T-helper 1 cell treated with Interleukin-12 subunit alpha and Interleukin-12 subunit beta and Interleukin-4 antibody, amounts not matched to agents 30 ng/mL and 1 ng/mL, for 36 hours (primary cell): ENCODE data around the gene CUL7. TPM values are rescaled to one million over a fixed set of nuclear protein-coding genes. Genes with fewer than 3 reads are reported as not detected.
"Not testable (repeated sequence)": the region's sequence is repeated elsewhere in the genome, so short reads cannot be mapped to it uniquely, and the experiment has no call there.

Experiments
- intact Hi-C: fragments of 100-400 bp; cut with micrococcal nuclease; formaldehyde crosslinking; loops from one replicate; pipeline ENCODE4 v1.15.1; 2024
- total RNA-seq: library from RNA; stranded (reverse); gene quantifications from 2 replicates; pipeline ENCODE4 v1.2.3, GENCODE V29; 2022

CUL7 gene
- 12.0 and 13.0 TPM in 2 replicates for total RNA-seq

DNA sequence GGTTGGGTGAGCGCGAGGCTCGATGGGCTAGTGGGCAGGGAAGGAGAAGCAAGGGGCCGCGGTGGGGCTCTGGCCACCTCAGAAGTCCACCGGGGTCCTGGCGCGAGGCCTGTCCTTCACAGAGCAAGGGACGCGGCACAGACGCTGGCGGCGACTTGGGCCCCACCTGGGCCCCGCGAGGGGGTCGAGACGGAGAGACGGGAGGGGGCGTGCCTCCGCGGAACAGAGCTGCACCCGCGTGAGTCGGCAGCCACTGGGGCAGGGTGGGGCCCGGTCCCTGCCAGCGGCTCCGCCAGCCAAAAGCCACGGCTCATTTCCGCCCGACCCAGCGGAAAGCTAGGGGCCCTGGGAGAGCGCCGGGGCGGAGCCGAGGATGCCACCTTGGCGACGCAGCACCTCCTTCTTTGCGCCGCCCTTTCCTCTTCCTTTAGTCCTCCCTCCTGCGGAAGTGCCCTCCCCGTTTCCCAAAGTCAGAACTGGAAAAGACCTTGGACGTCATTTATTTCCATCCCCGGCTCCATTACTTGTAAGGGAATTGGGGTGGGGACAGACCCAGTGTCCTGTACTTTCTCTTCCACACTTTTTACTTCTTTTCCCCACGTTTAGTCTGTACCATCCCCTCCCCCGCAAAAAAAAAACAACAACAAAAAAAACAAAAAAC is at the start of gene CUL7:
Gene CUL7 (minus strand): TSS at position 307 of the 661 bp plus-strand sequence. CDS start 1,063 bp downstream, outside the sequence.
- intact Hi-C loops: loop anchor here (1.0 to 10.0 kb wide), 13 partner anchors 32 to 1191 kb away; partner anchors contain the start of genes CNPY3, HSP90AB1, KLHDC3 and PEX6

DNA sequence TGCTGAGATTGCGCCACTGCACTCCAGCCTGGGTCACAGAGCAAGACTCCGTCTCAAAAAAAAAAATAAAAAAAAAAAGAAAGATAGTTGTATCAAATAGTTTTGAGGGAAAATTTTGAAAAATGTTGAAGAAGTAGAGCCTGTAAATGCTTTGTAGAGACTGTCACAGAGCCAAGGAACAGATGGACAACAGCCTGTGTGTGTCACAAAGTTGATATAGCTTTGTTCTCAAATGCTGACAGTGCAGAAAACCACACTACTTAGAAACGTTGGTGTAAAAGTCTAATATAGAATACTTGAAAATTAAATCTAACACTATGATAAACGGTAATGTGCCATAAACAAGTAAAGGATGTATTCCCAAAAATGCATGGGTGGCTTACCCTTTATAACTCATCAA is 47.8 kb upstream of the CUL7 start:
- intact Hi-C loops: no loop called here

DNA sequence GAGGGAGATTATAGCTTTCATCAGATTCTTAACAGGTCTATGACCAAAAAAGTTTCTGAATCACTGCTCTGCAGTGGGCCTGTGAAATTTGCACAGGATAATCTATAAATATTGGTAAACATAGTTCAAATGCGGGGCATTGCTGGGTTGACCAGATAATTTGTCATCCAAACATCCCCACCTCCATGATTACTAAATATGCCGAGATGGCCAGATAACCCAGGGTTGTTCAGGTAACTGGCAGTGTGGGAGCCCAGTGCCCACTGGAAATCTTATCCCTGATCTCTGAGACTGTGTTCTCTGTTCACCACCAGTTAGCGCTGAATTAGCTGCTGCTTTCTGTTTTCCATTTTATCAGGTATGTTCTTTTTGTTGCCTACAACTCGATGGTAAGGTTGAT is 43.9 kb upstream of the CUL7 start:
- intact Hi-C loops: no loop called here

DNA sequence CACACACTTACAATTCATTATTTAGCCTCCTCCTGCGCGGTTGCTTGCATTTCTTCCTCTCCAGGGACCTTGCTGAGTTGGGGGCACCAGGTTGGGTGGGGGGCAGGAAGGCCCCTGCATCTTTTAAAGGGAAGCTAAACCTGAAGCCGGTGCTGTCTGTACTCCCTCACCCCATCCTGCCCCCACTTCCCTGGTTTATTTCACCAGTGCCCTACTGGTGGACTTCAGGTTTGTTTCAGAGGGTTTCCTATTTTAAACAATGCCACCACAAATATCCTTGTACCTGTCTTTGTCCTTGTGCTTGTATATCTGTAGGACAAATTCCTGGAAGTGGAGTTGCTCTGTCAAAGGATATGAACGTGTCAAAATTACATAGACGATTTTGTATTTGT is 43.4 kb upstream of the CUL7 start:
- intact Hi-C loops: no loop called here

DNA sequence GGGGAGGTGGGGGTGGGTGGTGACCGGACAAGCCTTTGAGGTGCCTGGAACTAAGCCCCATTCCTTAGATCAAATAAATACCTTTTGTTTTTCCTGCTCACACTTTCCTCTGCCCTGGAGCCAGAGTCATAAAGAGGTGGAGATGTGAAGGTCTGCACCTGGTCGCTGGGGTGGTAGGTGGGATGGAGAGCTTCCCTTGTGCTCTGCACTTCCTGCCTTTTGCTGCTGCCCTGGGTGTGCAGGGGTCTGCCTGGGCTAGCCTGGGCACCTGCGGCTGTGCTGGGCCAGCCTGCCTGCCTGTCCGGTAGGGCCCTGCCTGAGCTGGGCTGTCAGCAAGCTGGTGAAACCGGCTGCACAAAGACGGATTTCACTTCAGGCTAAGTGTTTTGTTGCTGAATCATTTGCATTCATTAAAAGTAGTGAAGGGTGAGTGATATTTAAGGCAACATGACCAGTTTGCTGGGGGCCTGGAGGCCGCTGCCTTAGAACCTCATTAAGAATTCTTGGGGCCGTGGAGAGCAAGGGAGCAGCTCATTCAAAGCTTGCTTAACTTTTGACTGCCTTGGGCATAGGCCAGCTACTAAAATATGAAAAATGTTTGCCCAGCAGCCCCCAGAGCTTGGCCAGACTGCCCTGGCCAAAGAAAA is 42.9 kb upstream of the CUL7 start:
- intact Hi-C loops: no loop called here

DNA sequence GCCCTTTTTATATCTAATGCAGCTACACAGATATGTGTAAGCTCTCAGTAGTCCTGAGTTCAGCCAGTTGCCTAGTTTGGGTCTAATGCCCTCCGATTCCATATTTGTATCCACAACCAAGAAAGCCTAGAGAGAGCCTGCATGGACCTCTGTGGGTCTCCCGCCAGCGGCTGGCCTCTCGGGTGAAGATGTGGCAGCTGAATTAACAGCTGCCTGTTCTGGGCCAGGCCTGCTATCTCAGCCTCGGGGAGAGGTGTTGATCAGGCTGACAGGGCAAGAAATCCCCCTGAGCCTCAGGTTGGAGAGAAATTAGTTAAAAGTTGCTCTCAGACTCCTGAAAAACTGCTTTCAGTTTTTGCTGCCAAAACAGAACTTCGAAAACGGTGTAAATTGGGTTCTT is 42.3 kb upstream of the CUL7 start:
- intact Hi-C loops: no loop called here

DNA sequence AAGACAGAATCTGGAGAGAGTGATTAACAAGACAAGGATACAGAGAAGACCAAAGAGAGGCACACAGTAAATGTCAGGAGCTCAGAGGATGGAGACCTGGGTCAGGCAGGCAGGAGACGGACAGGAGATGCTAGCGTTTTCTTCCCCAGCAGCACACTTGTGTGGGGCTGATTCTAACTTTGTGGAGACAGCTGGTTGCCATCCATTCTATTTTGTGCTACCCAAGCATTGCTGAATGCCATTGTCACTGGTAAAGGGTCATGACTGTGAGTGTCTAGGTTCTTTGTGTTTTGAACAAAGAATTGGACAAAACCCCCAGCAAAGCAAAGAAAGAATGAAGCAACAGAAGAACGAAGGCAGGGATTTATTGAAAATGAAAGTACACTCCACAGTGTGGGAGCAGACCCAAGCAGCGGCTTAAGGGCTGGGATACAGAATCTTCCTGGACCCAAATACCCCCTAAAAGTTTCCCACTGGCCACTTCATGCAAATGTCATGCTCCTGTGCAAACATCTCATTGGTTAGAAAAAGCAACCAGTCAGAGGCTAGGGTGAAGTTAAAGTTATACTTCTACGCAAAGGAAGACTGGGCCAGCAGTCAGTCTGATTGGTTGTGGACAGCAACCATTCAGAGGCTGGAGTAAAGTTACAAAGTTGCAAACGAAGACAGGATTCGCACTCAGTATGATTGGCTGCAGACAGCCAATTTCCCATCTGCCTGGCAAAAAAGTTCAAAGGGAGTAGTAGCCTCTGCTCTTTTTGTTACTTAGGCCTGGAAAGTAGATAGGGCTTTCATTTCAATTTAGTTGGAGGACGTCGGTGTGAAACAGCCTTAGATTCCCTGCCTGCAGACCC is 40.0 kb upstream of the CUL7 start:
- intact Hi-C loops: no loop called here

DNA sequence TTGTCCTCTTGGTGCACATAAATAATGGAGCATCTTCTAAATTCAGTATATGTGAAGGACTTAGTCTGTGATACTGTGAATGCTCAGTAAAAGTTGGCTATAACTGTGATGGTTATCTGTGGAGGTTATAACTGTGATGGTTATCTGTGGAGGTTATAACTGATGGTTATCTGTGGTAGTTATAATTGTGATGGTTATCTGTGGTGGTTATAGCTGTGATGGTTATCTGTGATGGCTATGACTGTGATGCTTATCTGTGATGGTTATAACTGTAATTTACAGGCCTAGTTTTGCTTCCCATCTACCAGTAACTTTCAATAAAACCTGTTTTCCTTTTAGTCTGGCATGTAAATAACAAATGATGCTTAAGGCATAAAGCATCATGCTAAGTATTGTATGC is 39.0 kb upstream of the CUL7 start:
- intact Hi-C loops: no loop called here

DNA sequence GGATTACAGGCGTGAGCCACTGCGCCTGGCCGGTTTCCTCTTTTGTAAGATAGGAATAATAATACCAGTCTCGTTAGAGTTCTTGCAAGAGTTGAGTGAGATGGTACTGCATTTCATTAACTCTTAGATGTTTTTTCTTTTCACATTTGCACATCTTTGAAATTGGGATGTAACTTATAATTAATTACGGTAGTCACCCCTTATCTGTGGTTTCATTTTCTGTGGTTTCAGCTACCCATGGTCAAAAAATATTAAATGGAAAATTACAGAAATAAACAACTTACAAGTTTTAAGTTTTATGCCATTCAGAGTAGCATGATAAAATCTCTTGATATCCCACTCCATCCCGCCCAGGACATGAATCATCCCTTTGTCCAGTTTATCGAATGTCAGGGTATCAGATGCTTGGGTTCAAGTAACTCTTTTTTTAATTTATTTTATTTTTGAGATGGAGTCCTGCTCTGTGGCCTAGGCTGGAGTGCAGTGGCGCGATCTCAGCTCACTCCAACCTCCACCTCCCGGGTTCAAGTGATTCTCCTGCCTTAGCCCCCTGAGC is 37.9 kb upstream of the CUL7 start:
- intact Hi-C loops: no loop called here

DNA sequence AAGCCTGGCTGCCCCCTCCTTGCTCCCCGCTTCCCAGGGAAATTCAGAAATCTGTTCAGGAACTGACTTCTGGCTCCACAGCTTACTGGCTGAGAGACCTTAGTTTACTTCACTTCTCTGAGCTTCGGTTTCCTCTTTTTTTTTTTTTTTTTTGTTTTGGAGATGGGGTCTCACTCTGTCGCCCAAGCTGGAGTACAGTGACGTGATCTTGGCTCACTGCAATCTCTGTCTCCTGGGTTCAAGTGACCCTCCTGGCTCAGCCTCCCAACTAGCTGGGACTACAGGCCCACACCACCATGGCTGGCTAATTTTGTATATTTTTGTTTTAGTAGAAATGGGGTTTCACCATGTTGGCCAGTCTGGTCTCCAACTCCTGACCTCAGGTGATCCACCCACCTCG is 37.4 kb upstream of the CUL7 start:
- intact Hi-C loops: no loop called here

DNA sequence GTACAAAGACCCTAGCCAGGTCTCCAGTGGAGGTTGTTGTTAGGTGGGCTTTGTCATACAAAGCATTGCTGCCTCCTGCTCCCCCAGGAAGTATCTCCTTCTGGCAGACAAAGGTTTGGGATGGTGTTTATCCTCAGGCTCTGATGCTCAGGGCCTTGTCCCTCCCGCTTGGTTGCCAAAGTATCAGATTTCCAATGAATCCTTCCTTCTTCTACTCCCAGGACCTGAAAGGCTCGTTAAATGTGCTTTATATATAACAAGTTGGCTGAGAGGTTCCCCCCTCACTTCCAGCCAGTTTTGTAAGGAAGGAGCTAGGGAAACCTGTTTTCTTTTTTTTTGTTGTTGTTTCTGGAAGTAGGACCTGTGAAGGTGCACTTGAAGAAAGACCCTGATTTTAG is 36.9 kb upstream of the CUL7 start:
- intact Hi-C loops: no loop called here

DNA sequence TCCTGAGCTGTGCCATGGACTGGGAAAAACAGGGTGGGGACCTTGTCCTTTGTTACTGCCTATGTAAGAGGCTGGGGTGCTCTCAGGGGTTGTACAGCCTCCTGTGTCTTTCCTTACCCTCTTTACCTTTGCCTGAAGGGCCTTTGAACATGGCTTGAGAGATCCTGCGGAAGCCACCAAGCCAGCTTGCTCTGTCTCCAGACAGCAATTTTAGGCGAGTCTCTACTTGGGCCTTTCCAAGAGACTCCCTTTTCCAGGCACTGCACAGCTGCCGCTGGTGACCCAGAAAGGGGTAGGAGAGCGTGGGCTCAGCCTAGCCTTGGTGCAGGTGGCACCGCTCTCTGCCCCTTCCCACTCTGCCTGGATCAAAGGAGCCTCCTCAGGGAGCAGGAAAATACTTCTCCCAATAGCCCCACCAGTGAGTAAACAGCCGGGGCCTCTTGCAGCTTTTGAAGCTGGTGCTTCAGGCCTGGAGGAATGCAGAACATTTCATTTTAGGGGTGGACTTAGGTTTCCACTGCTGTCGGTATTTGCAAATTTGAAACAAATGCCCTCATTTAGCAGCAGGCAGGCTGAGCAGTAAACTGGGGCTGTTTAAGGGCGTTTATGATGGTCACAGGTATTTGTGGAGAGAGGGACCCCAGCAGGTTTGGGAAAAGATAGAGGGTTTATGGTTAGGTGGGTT is 36.4 kb upstream of the CUL7 start:
- intact Hi-C loops: no loop called here

DNA sequence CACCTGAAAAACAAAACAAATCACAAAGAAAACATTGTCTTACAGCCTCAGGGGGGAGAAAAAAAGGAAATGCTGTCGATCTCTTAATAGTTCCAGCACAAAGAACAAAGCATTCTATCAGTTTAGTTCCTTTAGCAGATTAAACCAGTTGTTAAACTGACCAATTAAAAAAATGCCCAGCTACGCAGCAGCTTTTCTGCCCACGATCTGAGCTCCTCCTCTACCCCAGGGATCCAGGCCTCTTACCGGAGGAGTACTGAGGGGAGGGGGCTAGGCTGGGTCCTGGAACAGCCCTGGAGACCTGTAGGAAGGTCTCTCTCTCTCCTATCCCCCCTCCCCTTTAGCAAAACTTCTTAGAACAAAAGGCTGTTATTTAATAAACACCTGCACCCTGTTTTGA is 35.8 kb upstream of the CUL7 start:
- intact Hi-C loops: no loop called here

DNA sequence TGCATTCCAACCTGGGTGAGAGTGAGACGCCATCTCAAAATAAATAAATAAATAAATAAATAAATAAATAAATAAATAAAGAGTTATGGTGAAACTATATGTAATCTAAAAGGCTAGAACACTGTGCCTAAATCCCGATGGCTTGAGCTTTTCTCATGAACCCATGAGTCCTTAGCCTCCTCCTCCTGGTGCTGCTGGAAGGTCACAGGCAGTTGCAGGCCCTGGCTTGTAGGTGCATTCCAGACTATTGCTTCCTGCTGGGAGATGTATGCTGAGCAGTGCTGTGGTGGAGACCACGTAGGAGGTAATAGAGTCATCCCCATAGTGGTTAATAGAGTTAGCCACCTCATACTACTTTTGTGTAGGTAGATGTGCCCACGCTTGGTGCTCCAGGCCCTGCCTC is 35.0 kb upstream of the CUL7 start:
- intact Hi-C loops: no loop called here

DNA sequence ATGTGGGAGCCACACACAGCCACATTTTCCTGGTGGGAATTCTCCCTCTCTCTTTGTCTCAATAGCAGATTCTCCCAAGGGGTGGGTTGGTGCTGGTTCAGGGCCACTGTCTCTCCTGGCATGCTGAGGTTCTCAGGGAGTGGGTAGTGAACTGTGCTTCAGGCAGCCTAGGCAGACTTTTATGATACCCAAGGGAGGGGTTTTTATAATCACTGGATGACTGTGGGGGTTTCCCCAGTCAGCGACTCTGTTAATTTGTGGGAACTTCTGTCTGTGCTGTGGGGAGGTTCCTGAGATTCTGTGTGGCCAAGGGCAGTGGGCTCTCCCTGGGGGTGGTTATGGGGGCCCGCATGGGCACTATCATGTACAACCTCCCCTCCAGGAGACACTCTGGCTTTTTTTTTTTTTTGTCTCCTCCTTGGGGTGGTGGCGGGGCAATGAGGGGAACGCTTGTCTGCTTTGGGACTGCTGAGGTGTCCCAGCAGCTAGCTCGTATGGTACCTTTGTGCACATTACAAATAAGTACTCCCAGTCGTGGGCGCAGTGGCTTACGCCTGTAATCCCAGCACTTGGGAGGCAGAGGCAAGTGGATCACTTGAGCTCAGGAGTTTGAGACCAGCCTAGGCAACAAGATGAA is 32.5 kb upstream of the CUL7 start:
- intact Hi-C loops: no loop called here

DNA sequence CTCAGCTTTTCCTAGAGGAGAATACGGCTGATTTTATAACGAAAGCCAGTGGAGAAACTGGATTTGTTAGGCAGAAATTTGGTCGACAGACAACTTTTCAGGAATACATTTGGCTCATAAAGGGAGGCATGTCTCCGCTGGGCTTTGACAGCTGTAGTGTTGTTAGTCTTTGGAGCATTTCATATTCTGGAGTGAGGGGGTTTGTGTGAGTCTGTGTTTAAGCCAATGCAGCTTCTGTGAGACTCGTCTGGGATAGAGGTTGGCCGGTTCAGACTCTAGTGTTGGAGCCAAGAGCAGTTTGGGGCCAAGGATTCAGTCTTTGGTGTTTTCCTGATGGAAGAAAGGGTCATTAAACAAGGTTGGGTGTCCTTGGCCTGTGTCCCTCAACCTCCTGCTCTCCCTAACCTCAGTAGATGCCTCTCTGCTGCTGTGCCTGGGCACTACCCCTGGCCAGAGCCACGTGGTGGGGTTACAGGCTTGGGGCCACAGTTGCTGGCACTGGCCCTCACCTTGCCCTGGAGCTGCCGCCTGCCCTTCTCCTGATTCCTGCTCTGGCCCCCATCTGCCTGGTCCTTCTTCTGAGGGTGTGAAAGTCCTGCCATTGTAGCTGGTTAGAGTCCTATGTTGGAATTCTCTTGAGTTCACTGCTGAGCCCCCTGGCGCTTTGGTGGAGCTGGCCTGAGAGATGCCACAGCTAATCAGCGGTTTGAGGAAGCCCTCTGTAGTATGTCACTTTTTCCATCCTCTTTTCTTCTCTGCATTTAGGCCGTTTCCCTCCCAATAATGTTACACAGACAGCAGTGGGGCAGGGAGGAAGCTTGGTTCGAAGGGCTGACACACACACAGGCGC is 29.4 kb upstream of the CUL7 start:
- intact Hi-C loops: no loop called here

DNA sequence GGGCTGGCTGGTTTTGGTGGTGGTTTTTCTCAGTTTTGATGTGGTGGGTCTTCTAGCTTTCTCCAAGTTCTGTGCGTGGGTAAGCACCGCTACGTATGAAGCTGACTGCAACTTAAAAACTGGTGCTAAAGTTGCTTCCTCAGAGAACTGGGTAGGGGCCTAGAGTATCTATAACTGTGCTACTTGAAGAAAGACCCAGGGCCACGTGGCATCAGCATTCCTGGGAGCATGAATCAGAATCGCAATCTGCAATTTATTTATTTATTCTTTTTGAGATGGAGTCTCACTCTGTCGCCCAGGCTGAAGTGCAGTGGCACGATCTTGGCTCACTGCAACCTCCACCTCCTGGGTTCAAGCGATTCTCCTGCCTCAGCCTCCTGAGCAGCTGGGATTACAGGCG is 28.3 kb upstream of the CUL7 start:
- intact Hi-C loops: not testable (repeated sequence)

DNA sequence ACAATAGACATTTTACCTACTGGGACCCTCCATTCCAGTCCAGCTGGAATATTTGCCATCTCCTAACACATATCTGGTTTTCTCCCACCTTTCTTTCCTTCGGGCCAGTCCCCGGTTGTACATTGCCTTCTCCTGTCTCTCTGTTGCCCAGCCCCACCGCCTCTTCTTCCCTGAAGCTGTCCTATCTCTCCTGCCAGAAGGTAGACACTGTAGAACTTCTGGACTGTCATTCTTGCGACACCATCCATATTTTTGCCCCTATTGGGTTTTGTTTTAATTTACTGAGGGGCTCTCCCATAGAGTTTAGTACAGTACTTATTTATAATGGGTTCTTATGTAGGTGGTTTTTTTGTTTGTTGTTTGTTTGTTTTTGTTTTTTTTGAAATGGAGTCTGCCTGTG is 27.4 kb upstream of the CUL7 start:
- intact Hi-C loops: no loop called here

DNA sequence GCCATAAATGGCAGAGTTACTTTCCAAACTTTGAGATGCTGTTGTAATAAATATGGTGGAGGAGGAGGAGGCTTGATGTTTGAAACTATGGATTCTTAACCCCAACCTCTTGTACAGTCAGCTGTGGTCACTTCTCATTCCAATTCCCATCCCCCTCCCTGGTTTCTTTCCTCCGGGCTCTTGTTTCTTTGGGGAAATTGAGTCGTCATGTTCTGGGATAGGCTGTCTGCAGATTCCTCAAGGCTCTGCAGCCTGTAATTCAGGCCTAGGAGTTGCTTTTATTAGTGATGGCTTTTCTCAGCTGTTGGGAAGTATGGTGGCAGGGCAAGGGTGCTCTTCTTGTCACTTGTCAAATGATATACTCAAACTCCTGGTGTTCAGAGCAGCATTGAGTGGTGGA is 25.0 kb upstream of the CUL7 start:
- intact Hi-C loops: no loop called here

DNA sequence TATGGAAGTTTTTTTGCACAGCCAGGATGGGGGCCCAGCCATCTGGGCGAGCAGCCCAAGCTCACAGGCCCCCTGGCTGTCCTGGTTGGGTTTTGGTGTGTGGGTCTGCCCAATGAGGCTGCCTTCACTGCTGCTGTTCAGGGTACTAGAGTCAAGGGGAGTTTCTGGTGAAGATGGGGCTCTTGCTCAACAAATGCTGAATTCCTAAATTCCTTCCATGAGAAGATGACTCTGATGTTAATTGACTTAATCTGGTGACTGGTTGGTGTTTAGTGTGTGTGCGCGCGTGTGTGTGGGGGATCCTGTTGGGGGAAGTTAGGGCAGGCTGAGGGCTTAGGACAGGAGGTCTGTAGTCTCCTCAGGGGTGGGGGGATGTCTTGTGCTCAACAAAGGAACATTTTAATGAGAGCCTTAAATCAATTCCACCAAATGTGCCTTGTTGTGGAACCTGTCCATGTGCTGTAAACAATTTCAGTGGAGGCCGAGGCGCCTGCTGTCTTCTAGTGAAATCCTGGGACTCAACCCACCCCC is 24.4 kb upstream of the CUL7 start:
- intact Hi-C loops: no loop called here
